GM13976 (cell line): ENCODE data around the gene KIF6.
A peak's percentile ranks its signal among the peaks of the same experiment; 100 is the strongest.

Experiments used
- DNase-seq: peaks from one replicate; pipeline ENCODE4 v3.0.0; 2012; ENCODE audit warnings: low spot score
- in situ Hi-C: fragments of 300-500 bp; cut with MboI; formaldehyde crosslinking; loops from one replicate; pipeline ENCODE4 v1.12.0; 2022; ENCODE audit warnings: low sequenced_read_pairs, mixed read lengths, inconsistent platforms; ENCODE audit not compliant: unreplicated experiment
- TF ChIP-seq, protein P1 (sequence below): IDR thresholded peaks from 2 replicates; pipeline ENCODE4 v1.5.1; 2012; ENCODE audit warnings: borderline replicate concordance, mild to moderate bottlenecking; ENCODE audit not compliant: insufficient read depth; ENCODE audit errors: extremely low read depth, missing control alignments, control extremely low read depth

KIF6 gene

DNA sequence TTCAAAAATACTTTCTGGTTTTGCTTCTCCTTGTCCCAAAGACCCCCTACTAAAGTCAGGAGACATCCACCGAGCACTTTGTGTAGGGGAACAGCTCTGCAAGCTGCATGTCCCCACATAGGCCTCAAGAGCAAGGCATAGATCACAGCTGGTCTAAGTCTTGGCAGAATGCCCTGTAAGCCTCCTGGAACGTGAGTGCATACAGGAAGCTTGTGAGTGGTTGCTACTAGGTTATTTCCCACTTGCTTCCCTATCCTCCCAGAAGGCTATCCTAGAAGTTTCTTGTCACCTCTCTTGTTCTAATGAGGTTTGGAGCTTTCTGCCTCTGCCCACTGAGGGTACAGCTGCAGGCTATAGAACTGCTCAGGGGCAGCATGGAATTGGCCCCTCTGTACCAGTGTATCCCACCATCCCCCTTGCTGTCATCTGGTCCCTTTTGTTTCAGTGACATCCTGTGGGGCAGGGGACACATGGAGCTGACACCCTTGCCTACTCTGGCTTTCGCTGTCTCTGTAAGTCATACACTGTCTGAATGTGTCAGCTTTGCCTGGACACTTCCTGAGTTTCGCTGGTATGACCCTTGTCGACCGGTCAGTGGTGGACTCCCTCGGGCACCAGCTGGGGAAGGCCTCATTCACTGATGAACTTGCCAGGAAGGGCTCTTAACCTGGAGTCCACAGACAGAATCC, 367.1 kb downstream of the KIF6 start:
- no peak for DNase-seq
- in situ Hi-C loops, result loop anchor here (25.0 kb wide), 2 partner anchors 529 to 954 kb away; no protein-coding TSS in a partner anchor
- TF ChIP-seq, protein P1, sequence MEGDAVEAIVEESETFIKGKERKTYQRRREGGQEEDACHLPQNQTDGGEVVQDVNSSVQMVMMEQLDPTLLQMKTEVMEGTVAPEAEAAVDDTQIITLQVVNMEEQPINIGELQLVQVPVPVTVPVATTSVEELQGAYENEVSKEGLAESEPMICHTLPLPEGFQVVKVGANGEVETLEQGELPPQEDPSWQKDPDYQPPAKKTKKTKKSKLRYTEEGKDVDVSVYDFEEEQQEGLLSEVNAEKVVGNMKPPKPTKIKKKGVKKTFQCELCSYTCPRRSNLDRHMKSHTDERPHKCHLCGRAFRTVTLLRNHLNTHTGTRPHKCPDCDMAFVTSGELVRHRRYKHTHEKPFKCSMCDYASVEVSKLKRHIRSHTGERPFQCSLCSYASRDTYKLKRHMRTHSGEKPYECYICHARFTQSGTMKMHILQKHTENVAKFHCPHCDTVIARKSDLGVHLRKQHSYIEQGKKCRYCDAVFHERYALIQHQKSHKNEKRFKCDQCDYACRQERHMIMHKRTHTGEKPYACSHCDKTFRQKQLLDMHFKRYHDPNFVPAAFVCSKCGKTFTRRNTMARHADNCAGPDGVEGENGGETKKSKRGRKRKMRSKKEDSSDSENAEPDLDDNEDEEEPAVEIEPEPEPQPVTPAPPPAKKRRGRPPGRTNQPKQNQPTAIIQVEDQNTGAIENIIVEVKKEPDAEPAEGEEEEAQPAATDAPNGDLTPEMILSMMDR, result no peak

DNA sequence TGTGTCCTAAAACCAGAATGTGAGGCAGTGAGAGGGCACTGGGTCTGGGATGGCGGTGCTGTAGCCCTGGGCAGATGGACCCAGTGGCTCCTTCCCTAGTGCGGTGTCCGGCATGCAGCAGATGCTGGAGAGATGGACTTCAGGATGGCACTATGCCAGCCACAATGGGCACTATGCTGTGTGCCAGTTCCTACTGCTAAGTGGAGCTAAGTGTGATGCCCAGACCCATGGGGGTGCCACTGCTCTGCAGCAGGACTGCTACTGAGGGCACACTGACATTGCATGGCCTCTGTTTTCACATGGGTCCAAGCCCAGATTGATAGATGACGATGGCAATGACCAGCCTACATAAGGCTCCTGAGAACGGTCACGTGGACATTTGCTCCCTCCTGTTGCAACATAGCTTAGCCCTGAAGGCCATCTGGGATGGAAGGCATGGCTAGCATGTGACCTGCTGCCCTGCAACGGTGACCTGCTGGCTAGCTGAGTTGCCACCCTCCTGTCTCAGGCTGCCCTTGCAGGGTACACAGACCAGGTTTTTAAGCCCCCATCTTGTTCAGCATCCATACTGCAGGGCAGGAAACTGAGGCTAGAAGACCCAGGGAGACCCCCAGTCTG, 371.4 kb downstream of the KIF6 start:
- no peak for DNase-seq
- TF ChIP-seq, protein P1, result no peak
- in situ Hi-C loops, result loop anchor here (25.0 kb wide), 2 partner anchors 533 to 958 kb away; no protein-coding TSS in a partner anchor

DNA sequence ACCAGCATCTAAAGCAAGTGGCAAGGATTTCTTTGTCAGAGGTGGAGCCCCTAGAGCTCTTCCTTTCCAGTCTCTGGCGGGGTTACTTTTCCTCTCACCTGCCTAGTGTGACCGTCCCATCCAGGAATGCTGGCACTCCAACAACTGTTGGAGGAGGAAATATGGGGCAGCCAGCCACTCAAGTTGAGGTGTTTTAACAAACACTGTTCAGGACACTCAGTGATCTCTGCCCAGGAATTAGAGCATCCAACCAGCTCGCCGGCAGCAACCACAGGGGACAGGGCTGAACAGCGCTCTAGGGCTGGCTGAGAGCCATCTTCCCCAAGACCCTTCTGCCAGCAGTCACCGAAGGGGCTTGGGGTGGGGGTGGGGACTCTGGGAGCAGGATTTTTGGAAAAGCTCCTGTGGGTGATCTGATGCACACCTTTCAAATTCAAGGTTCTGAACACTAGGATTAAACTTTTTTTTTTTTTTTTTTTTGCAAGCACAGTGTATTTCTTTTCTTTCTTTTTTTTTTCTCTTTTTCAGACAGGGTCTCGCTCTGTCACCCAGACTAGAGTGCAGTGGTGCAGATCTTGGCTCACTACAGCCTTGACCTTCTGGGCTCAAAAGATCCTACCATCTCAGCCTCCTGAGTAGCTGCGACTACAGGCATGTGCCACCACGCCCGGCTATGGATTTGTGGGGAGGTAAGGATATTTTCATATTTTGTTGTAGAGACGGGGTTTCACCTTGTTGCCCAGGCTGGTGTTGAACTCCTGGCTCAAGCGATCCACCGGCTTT, 374.3 kb downstream of the KIF6 start:
- in situ Hi-C loops, result loop anchor here (25.0 kb wide), 2 partner anchors 536 to 961 kb away; no protein-coding TSS in a partner anchor
- no peak for DNase-seq
- TF ChIP-seq, protein P1, result no peak

DNA sequence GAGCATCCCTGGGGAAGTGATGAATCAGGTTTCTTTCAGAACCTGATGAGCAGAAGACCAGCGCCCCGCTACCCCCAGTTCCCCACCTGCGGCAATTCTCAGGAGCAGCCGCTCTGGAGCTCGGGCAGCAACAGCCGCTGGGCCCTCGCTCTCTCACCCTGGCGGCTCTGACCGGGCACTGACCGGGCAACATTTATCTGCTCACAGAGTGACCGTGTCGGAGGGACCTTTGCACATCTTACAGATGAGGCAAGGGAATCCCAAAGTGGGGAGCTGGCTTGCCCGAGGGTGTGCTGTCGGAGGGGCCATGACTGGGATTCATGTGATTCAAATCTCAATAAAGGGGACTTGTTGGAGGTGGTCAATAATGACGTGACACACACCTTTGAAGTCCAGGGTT, 376.5 kb downstream of the KIF6 start:
- DNase-seq, result no peak
- TF ChIP-seq, protein P1, result no peak
- in situ Hi-C loops, result no loop called here

DNA sequence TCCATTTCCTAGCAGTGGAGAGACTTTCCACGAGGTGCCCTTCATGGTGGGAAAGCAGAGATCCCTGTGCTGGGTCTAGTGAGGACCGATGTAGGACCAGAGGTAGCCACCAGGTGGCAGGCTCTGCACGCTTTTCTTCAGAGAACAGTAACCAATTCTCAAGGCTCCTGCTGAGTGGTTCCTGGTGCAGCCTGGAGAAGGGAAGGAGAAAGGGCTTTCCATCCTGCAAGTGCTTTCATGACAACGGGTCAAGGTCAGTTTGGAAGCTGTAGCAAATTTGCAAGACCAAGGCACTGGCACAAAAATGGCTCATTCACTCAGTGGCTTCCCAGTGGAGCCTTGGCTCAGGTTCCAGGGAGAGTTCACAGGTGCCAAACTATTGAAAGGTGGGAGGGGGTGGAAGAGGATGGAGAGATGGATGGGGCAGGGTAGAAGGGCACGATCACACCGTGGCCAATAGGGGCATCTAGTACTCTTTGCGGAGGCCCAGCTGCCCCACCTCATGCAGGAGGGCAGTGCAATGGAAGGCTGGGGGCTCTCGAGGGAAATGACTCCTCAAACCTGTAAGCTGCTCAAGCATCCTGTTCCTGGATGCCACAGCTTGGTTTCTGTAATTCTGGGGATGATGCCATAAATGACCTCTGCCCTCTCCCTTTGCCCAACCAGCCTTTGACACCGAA, 377.2 kb downstream of the KIF6 start:
- TF ChIP-seq, protein P1, result peak; percentile 63
- peak; percentile 87 for DNase-seq
- in situ Hi-C loops, result no loop called here

DNA sequence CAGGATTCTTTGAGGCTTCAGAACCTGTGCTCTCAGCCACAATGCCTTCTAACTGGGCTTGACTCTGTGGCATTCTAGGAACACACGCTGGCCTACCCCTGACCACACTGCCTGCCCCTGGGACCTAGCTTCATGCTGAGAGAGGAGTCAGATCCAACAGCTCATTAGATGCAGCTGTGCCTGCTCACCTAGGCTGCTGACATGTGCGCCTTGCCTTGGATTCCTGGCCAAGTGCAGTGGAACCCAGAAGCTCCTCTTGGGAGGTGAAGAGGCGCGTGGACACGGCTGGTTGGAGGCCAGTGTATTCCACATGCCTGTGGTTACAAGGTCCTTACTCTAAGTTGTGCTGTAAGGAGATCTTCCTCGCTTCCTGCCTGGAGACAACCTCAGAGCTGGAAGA, 378.0 kb downstream of the KIF6 start:
- no peak for DNase-seq
- TF ChIP-seq, protein P1, result no peak
- in situ Hi-C loops, result no loop called here
